Suprapubic skin (tissue), 4 donors: ENCODE results near the gene SPAG6.

Experiments
- CTCF ChIP-seq, 2 donors: fragments of 200-600 bp in 1 of 2; fragments of 450-650 bp in 1 of 2; sonication (generic) in 1 of 2; IDR thresholded peaks; one replicate each; pipeline ENCODE4 v1.5.1; 2016 to 2019; ENCODE audit warnings: antibody characterized with exemption in 2 of 2, mild to moderate bottlenecking in 1 of 2, moderate library complexity in 1 of 2
- EP300 ChIP-seq: sonication (generic); formaldehyde crosslinking; IDR thresholded peaks from one replicate; pipeline ENCODE4 v1.6.1; 2017; ENCODE audit warnings: antibody characterized with exemption
- POLR2A ChIP-seq, 2 donors: fragments of 450-650 bp; IDR thresholded peaks; one replicate each; pipeline ENCODE4 v1.6.1; 2017; ENCODE audit warnings: antibody characterized with exemption in 2 of 2, mild to moderate bottlenecking in 2 of 2, moderate library complexity in 2 of 2
- POLR2AphosphoS5 ChIP-seq, 3 donors: sonication (generic); formaldehyde crosslinking; IDR thresholded peaks; one replicate each; pipeline ENCODE4 v1.6.1; 2017; ENCODE audit warnings: antibody characterized with exemption in 3 of 3

GRCh38 chr10:22453948-22454591 is 108.8 kb downstream of the SPAG6 start:
- TF ChIP-seq CTCF (IDR thresholded peaks at IDR 0.05) (no peak), POLR2A (IDR thresholded peaks at IDR 0.05) (no peak), EP300 (no peak), POLR2AphosphoS5 (IDR thresholded peaks at IDR 0.05) (no peak)
